Glutamatergic neuron (in vitro differentiated cells): ENCODE results near the gene ACAA1. TPM values are rescaled to one million over a fixed set of nuclear protein-coding genes. Genes with fewer than 3 reads are reported as not detected.

Source experiments
- DNase-seq: peaks from one replicate; pipeline ENCODE4 v3.0.0; 2022
- H3K27ac Mint-ChIP-seq: one replicate; pipeline ENCODE4 v1.8.0; 2020; ENCODE audit warnings: mild to moderate bottlenecking, mixed read lengths, inconsistent platforms; ENCODE audit not compliant: unreplicated experiment
- H3K27me3 Mint-ChIP-seq: one replicate; pipeline ENCODE4 v1.8.0; 2020; ENCODE audit warnings: mild to moderate bottlenecking, moderate library complexity, mixed read lengths, inconsistent platforms; ENCODE audit not compliant: unreplicated experiment
- H3K36me3 Mint-ChIP-seq: one replicate; pipeline ENCODE4 v1.8.0; 2020; ENCODE audit warnings: mild to moderate bottlenecking, mixed read lengths, inconsistent platforms; ENCODE audit not compliant: unreplicated experiment
- H3K4me1 Mint-ChIP-seq: one replicate; pipeline ENCODE4 v1.8.0; 2020; ENCODE audit warnings: mild to moderate bottlenecking, low read depth, mixed read lengths, inconsistent platforms; ENCODE audit not compliant: unreplicated experiment
- H3K4me3 Mint-ChIP-seq: one replicate; pipeline ENCODE4 v1.8.0; 2020; ENCODE audit warnings: mild to moderate bottlenecking, mixed read lengths, inconsistent platforms; ENCODE audit not compliant: unreplicated experiment
- H3K9me3 Mint-ChIP-seq: one replicate; pipeline ENCODE4 v1.8.0; 2020; ENCODE audit warnings: mild to moderate bottlenecking, moderate library complexity, mixed read lengths, inconsistent platforms; ENCODE audit not compliant: unreplicated experiment
- total RNA-seq: library from RNA; stranded (reverse); fragmentation: NEBNext Ultra II Directional; extraction: Animal tissue kit (Norgen Biotek cat#: 25700); gene quantifications from one replicate; pipeline ENCODE4 v1.2.1, GENCODE V29; 2021; ENCODE audit not compliant: unreplicated experiment
- TF ChIP-seq, protein P1 (sequence below): fragments of 200-600 bp; sonication (generic); IDR thresholded peaks from one replicate; pipeline ENCODE4 v1.5.0; 2021; ENCODE audit not compliant: partially characterized antibody, unreplicated experiment

Gene ACAA1
- total RNA-seq, 1 donor from 2014 or later: 89.8 TPM

DNA sequence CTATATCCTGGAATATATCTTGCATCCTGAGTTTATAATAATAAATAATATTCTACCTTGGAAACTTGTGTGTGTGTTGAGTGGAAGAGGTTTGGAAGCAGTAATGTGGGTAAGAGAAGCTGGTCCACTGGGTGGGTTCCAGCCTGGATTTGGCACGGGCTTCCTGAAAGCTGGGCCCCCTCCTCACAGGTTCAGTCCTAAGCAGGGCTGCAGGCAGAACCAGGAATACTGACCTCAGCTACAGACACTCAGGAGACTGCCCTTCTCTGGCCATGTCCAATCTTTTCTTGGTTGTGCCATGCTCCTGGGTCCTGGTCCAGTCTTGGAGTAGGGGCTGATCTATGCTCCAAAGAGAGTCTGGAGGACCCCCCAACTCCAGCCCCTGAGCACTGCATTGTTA is 6.0 kb upstream of the ACAA1 start:
- Mint-ChIP-seq H3K27ac (no peak overlapping the region), H3K36me3 (peaks cover 9% of the 10 kb centered on the region), H3K4me3 (no peak overlapping the region), H3K4me1 (peaks cover 6% of the 10 kb centered on the region), H3K9me3 (peaks cover 6% of the 10 kb centered on the region), H3K27me3 (peaks cover 10% of the 10 kb centered on the region)
- no peak for DNase-seq
- TF ChIP-seq, protein P1, sequence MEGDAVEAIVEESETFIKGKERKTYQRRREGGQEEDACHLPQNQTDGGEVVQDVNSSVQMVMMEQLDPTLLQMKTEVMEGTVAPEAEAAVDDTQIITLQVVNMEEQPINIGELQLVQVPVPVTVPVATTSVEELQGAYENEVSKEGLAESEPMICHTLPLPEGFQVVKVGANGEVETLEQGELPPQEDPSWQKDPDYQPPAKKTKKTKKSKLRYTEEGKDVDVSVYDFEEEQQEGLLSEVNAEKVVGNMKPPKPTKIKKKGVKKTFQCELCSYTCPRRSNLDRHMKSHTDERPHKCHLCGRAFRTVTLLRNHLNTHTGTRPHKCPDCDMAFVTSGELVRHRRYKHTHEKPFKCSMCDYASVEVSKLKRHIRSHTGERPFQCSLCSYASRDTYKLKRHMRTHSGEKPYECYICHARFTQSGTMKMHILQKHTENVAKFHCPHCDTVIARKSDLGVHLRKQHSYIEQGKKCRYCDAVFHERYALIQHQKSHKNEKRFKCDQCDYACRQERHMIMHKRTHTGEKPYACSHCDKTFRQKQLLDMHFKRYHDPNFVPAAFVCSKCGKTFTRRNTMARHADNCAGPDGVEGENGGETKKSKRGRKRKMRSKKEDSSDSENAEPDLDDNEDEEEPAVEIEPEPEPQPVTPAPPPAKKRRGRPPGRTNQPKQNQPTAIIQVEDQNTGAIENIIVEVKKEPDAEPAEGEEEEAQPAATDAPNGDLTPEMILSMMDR: no peak

GRCh38 chr3:38141952-38142273 is 5.0 kb upstream of the ACAA1 start:
- Mint-ChIP-seq H3K4me1 (peaks cover 7% of the 10 kb centered on the region), H3K4me3 (no peak overlapping the region), H3K36me3 (peaks cover 9% of the 10 kb centered on the region), H3K27ac (no peak overlapping the region), H3K9me3 (peaks cover 9% of the 10 kb centered on the region), H3K27me3 (peaks cover 11% of the 10 kb centered on the region)
- TF ChIP-seq, protein P1: no peak
- no peak for DNase-seq

DNA sequence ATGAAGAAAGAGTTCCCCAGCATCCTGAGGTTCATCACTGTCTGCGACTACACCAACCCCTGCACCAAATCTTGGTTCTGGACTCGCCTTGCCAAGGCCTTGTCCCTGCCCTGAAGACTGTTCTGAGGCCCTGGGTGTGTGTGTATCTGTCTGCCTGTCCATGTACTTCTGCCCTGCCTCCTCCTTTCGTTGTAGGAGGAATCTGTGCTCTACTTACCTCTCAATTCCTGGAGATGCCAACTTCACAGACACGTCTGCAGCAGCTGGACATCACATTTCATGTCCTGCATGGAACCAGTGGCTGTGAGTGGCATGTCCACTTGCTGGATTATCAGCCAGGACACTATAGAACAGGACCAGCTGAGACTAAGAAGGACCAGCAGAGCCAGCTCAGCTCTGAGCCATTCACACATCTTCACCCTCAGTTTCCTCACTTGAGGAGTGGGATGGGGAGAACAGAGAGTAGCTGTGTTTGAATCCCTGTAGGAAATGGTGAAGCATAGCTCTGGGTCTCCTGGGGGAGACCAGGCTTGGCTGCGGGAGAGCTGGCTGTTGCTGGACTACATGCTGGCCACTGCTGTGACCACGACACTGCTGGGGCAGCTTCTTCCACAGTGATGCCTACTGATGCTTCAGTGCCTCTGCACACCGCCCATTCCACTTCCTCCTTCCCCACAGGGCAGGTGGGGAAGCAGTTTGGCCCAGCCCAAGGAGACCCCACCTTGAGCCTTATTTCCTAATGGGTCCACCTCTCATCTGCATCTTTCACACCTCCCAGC is 4.4 kb upstream of the ACAA1 start:
- H3K36me3 Mint-ChIP-seq: peaks cover 4% of the 10 kb centered on the region
- peak overlapping the region; percentile 64 for H3K4me3 Mint-ChIP-seq
- H3K4me1 Mint-ChIP-seq: peaks cover 7% of the 10 kb centered on the region
- TF ChIP-seq, protein P1: no peak
- H3K27me3 Mint-ChIP-seq: peaks cover 11% of the 10 kb centered on the region
- H3K27ac Mint-ChIP-seq: no peak overlapping the region
- peaks cover 11% of the 10 kb centered on the region for H3K9me3 Mint-ChIP-seq
- no peak for DNase-seq

DNA sequence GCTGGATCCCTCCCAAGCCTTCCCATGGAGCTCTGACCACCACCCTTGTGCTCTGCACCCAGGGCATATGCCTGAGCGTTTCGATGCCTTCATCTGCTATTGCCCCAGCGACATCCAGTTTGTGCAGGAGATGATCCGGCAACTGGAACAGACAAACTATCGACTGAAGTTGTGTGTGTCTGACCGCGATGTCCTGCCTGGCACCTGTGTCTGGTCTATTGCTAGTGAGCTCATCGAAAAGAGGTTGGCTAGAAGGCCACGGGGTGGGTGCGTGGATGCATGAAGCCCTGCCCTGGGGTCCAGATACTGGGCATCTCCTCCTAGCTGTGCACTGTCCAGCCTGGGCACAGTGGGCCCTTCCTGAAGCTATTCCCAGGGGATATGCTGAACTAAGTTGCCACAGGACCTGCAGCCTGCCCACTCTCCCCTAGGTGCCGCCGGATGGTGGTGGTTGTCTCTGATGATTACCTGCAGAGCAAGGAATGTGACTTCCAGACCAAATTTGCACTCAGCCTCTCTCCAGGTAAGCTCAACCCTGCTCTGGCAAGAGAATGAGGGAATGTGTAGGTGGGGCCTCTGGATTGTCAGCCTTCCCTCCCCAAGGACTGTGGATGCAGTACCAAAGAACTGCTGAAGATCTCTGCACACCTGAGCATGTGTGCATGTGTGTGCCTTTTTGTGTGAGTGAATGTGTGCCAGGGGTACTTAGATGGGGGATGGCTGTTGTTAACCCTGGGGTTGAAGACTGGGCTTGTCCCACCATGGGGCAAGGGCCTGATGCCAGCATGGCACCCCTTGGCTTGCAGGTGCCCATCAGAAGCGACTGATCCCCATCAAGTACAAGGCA is 3.6 kb upstream of the ACAA1 start:
- H3K36me3 Mint-ChIP-seq: no peaks in the 10 kb centered on the region
- no peak for DNase-seq
- peaks cover 10% of the 10 kb centered on the region for H3K4me1 Mint-ChIP-seq
- peaks cover 15% of the 10 kb centered on the region for H3K27me3 Mint-ChIP-seq
- no peak overlapping the region for H3K27ac Mint-ChIP-seq
- TF ChIP-seq, protein P1: no peak
- peak overlapping the region; percentile 93 for H3K4me3 Mint-ChIP-seq
- peaks cover 15% of the 10 kb centered on the region for H3K9me3 Mint-ChIP-seq

DNA sequence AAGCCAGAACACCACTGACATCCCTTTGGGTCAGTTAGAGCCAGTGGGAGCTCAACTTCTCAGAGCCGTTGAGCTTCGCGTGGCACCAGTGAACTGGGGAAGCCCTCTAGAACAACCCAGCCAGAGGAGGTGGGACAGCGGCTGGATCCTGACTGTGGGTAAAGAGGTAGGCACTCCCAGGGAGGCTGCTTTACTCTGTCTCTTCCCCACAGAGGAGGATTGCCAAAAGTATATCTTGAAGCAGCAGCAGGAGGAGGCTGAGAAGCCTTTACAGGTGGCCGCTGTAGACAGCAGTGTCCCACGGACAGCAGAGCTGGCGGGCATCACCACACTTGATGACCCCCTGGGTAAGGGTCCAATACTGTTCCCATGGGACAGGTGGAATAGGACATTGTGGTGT is 2.7 kb upstream of the ACAA1 start:
- Mint-ChIP-seq H3K27me3 (peaks cover 18% of the 10 kb centered on the region), H3K4me3 (peak overlapping the region; percentile 93), H3K9me3 (peaks cover 19% of the 10 kb centered on the region), H3K27ac (peak overlapping the region; percentile 94), H3K36me3 (no peaks in the 10 kb centered on the region), H3K4me1 (peaks cover 15% of the 10 kb centered on the region)
- TF ChIP-seq, protein P1: no peak
- DNase-seq: no peak
